ENCODE results near the gene RPL23.

RPL23 gene

DNA sequence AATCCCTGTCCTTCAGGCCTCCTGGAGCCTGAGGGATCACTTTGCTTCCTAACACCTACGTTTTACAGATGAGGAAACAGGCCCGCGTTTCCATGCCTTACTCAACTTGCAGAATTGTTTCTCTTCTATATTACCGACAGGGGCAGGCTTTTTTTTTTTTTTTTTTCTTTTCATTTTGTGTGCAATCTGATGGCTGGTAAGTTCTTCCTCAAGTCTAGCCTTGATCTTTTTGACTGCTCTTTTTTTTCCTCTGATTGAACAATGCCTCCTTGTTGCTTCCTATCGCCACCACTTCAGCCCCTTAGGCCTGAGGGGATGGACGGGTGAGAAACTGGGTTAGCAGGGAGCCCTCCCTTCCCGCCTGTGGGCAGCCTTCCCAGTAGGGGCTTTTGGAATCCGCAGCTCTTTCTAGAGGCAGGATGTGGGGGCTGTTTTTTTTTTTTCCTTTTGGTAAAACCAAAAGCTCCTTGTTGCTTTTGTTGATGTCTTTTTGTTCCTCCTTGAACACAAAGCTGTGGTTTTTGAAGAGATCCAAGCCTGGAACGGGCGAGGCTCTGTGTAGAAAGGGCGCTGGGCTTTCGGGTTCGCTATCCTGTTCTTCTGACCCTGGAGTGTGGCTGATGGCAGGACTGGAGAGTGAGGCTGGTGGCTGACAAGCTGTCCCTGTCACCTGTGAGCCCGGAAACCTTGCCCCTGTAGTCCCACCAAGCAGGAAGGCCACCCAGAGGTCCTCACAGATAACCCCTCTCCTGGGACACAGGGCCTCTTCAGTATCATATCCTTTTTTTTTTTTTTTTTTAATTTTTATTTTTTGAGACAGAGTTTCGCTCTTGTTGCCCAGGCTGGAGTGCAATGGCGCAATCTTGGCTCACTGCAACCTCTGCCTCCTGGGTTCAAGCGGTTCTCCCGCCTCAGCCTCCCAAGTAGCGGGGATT lies 30.3 kb upstream of the RPL23 start:
- no peak for DNase-seq

- no peak for DNase-seq
These were observed 29.3 kb upstream of the RPL23 start for GRCh38 chr17:38882870-38883269.

- peak; percentile 46 for DNase-seq
These were observed 28.2 kb upstream of the RPL23 start for GRCh38 chr17:38881600-38882191.

GRCh38 chr17:38879878-38880665 lies 26.6 kb upstream of the RPL23 start:
- no peak for DNase-seq

DNA sequence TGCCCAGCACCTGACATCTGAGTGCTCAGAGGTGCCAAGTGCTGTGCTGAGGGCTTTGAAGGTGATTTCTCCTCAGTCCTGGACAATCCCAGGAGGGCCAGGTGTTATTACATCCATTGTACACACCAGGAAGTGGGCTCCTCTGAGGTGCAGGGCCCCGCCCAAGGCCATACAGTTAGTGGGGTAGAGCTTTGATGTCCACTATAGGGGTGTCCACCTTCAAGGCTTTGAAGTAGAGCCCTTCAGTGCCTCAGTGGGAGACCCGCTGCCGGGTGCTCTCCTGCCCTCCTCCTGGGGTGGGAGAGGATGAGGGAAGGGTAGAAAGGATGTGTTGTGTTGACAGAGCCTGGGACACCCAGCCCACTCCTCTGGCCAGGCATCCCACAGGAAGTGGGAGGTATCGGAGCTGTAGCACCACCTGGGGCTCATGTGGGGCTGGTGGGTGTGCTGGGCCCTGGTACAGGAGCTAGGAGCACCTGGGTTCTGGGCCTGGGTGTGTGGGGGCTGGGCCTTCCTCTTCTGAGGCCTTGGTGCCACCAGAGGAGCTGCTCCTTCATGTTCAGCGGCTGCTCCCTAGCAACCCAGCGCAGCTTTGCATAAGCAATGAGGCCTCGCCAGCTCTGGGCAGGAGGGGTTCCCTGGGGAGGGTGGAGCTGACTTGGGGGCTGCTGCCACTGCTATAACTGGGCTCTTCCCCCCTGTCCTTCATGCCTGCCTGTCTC lies 23.8 kb upstream of the RPL23 start:
- DNase-seq, result no peak

GRCh38 chr17:38875477-38876075 lies 22.1 kb upstream of the RPL23 start:
- DNase-seq, result no peak

DNA sequence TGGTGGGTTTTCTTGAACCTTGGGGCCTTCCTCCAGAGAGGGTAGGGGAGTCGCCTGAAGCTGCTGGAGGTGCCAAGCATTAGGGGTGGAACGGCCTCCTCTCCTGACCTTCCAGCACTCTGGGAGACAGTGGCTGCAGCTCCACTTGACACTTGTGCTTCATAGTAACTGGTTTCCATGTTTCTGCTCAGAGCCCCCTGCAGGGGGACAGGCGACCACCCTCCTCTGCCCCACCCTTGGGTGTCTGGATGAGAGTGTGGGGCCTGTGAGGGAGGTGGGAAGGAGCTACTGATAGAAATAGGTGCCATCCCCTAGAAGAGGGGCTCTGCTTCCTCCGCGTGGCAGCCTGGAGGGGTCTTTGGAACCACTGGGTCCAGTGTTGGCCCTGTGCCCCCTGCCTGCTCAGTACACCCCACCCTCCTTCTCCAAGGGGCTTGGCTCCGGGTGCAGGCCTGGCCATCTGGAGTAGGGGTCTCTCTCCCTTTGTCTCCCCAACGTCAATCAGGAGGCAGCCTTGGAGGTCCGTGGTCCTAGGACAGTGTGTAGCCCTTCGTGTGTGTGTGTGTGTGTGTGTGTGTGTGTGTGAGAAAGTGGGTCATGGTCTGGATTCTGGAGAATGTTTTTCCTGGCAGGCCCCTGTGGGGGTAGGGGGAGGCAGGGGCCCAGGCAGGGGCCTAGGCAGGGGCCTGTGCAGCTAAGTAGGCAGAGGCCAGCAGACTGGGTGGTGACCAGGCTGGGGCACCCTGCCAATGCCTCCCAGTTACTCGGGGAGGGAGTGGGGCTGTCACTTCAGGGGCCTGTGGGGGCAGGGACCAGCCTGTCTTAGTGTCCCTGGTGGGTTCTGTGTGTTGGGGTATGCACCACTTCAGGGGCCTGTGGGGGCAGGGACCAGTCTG lies 21.2 kb upstream of the RPL23 start:
- DNase-seq, result no peak

DNA sequence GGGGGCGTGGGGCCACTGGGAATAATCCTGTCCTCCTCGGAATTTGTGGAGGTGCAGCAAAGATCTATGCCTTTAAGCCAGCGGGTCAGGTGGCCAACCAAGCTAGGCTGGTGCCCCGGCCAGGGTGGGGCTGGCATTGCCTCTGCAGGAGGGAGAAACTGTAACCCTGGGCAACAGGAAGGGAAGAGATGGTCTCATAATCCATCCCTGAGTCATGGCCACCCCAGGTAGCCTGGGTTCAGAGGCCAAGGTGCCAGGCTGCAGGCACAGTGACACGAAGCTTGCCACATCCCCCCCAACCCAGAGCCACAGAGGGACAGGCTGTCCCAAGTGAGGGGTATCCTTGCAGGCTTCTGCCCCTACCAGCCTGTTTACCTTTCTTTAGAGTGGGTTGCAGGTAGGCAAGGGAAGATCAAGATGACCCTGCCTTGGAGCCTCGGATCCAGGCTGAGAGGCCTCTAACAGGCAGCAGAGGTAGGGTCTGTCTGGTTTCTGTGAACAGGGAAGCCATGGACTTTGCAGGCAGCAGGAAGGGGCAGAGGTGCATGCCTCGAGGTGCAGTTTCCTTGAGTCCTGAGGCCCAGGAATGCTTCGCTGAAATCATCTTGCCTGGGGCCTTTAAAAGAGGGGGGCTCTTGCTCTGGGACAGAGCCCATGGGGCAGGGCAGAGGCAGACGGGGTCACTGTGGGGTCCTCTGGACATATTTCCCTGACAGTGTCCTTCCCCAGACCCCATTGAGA lies 20.3 kb upstream of the RPL23 start:
- no peak for DNase-seq

DNA sequence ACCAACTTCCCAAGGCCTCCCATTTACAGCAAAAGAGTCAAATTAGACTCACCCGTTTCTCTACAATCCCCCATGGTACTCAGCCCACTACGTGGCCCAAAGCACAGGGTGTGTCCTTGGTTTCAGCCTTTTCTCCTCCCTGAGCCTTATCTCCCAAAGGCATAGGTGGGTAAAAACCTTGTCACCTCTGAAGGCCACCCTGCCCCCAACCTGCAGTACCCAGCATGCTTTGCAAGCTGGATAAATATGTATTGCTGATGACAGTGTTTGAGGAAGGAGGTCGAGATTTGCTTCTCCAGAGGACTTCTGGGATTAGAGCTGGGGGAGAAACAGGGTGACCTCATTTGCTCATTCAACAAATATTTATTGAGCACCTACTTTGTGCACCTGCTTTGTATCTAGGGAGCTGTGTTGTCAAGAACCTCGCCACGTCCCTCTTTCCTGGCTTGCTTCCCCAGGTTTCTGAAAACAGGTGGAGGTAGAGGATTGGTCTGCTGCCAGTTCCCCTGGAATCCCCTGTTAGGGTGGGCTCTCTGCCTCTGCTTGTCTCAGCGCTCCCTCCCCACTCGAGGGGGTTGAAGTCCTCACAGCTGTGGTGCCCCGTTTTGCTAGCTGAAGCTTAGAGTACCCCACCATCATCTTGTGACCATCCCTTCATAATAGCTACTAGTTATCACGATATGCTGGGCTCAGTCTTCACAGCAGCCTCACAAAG lies 19.3 kb upstream of the RPL23 start:
- no peak for DNase-seq

GRCh38 chr17:38872027-38872511 lies 18.5 kb upstream of the RPL23 start:
- DNase-seq, result no peak

DNA sequence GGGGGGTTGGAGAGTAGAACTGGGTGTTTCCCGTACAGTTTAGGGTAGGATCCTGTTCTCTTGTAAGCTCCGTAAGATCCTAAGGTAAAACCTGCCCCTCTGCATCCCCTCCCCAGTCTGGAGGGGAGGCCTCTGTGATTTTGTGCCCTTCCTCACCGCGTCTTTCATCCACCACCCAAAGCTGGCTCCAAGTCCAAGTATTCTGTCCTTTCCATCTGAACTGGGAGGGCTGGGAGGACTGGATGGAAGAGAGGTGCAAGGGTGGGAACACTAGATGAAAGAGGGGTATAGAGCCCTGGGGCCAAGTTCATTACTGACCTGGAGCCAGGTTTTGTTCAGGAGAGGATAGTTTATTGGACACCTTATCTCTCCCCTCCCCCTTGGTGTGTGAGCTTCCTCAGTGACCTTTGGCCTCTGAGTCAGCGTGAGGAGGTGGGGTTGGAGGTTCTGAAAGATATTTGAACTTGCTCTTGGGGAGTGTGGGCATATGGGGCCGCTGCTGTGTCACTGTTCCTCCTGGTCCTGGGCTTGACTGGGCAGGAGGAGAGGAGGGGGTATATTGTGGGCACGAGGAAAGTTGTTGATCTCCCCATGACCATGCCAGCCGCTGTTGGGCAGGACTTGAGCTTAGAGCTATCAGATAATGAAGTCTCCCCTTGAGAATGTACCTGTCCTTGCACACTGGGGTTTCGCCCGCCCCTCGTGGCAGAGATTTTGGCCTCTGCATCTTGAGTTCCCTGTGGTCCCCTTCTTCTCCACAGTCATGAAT lies 17.9 kb upstream of the RPL23 start:
- peak; percentile 83 for DNase-seq

- DNase-seq, result peak; percentile 64
These were observed 17.0 kb upstream of the RPL23 start for GRCh38 chr17:38870259-38871165.

- DNase-seq, result peak; percentile 83
These were observed 16.2 kb upstream of the RPL23 start, which contains the start of gene LASP1 for GRCh38 chr17:38869526-38870258. Gene LASP1 (plus strand): TSS chr17:38870058. CDS start chr17:38870190, 132 bp downstream.

GRCh38 chr17:38868817-38869525 lies 15.4 kb upstream of the RPL23 start:
- DNase-seq, result peak; percentile 93

DNA sequence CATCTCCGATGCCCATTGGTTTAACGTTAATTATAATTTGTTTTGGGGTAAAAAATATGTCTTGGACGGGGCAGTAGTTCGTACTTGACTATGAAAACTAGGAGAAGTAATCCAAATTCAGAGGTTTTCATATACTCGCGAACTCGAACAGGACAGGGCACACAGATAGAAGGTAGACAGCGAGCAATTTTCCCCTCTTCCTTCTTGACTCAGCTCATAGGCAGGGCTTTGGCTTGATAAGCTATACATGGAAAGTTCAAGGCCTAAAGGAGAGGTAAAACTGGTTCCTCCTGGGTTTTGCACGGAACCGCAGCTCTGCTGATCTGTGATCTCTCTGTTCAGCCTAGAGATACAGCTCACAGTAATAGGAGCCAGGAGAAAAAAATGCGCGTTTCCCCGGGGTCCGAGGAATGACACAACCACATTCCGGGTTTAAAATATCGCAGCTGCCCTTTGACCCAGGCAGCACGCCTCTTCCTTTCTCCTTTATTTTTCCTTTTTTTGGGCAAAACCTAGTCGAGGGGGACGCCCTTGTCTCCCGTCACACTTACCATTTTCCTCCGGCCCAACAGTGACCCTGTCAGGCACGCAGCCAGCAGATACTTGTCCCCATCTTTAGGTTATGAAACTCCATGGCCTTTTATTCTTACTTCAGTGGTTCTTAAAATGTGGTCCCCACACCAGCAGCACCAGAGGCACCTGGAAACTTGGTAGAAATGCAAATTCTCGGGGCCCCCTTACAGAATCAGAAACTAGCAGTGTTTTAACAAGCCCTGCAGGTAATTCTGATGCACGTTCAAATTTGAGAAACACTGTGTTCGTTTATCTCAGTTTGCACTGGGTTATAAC lies 14.7 kb upstream of the RPL23 start:
- DNase-seq, result no peak

Data from stimulated activated CD4-positive, alpha-beta T cell treated with anti-CD3 and anti-CD28 coated beads, Interleukin-4, amount 100 ng/mL, for 24 hours (primary cell).